T-cell (primary cell): ENCODE measurements around the gene CHST9. TPM values are rescaled to one million over a fixed set of nuclear protein-coding genes. Genes with fewer than 3 reads are reported as not detected.

Experiments
- ATAC-seq, 4 experiments: fragments of 200-7000 bp in 3 of 4; fragments of 150-1000 bp in 1 of 4; cut with Tn5 transposase; replicated peaks in 1 of 4; 1 replicate in 3 of 4; 2 replicates in 1 of 4; pipeline ENCODE4 v1.10.0; 2021; ENCODE audit warnings: moderate library complexity in 3 of 4, mild to moderate bottlenecking in 2 of 4, moderate number of reproducible peaks in 1 of 4
- CTCF ChIA-PET, 2 donors: fragments of 300-600 bp; sonication (Branson Sonifier 250); formaldehyde crosslinking; loops; one replicate each; lab custom pipeline; 2022; ENCODE audit warnings: antibody characterized with exemption in 2 of 2; lab: Charles Lee
- POLR2A ChIA-PET, 2 donors: fragments of 300-600 bp; sonication (Branson Sonifier 250); formaldehyde crosslinking; loops; one replicate each; lab custom pipeline; 2022; ENCODE audit warnings: antibody characterized with exemption in 2 of 2; lab: Charles Lee
- DNase-seq, 35 experiments: peaks; one replicate each; pipeline versions ENCODE4 v3.0.0 to v3.0.0-alpha.2; 2013 to 2023
- H3K27ac ChIP-seq: one replicate; pipeline ENCODE4 v1.5.1; 2013; ENCODE audit warnings: low read length
- H3K27me3 ChIP-seq, 2 experiments: replicated peaks in 1 of 2; 1 replicate in 1 of 2; 2 replicates in 1 of 2; pipeline versions ENCODE4 v1.6.1 to v1.7.0; 2013; ENCODE audit warnings: low read length in 1 of 2, mixed read lengths in 1 of 2; ENCODE audit not compliant: control insufficient read depth in 2 of 2, insufficient read depth in 2 of 2; ENCODE audit errors: extremely low read depth in 1 of 2
- H3K36me3 ChIP-seq, 2 donors: 1 replicate in 1 of 2; 2 replicates in 1 of 2; pipeline versions ENCODE4 v1.6.1 to v1.7.0; 2013; ENCODE audit warnings: low read length in 1 of 2; ENCODE audit not compliant: control insufficient read depth in 2 of 2, insufficient read depth in 1 of 2; ENCODE audit errors: extremely low read depth in 1 of 2
- H3K4me1 ChIP-seq, 2 experiments: 1 replicate in 1 of 2; 2 replicates in 1 of 2; pipeline versions ENCODE4 v1.6.1 to v1.7.0; 2013; ENCODE audit warnings: low read length in 2 of 2, mixed read lengths in 1 of 2; ENCODE audit not compliant: insufficient read depth in 2 of 2, control insufficient read depth in 1 of 2; ENCODE audit errors: extremely low read depth in 1 of 2
- H3K4me3 ChIP-seq, 2 donors: 1 replicate in 1 of 2; 2 replicates in 1 of 2; pipeline versions ENCODE4 v1.5.1 to v1.7.0; 2013; ENCODE audit warnings: mild to moderate bottlenecking in 2 of 2, low read length in 1 of 2, moderate library complexity in 1 of 2; ENCODE audit not compliant: control insufficient read depth in 1 of 2; ENCODE audit errors: extremely low read depth in 1 of 2
- H3K9me3 ChIP-seq: 2 replicates; pipeline ENCODE4 v1.7.0; 2013
- H3K27ac Mint-ChIP-seq, 2 donors: one replicate each; pipeline ENCODE4 v1.8.0; 2020 to 2021; ENCODE audit warnings: mild to moderate bottlenecking in 2 of 2, mixed read lengths in 2 of 2
- H3K27me3 Mint-ChIP-seq, 2 donors: one replicate each; pipeline ENCODE4 v1.8.0; 2021 to 2022; ENCODE audit warnings: mixed read lengths in 2 of 2
- H3K36me3 Mint-ChIP-seq: one replicate; pipeline ENCODE4 v1.8.0; 2021; ENCODE audit warnings: mixed read lengths
- H3K4me1 Mint-ChIP-seq, 3 donors: one replicate each; pipeline ENCODE4 v1.8.0; 2020 to 2022; ENCODE audit warnings: mixed read lengths in 3 of 3, mild to moderate bottlenecking in 1 of 3
- H3K4me3 Mint-ChIP-seq, 3 donors: one replicate each; pipeline ENCODE4 v1.8.0; 2020 to 2022; ENCODE audit warnings: mild to moderate bottlenecking in 3 of 3, mixed read lengths in 3 of 3, moderate library complexity in 3 of 3
- H3K9me3 Mint-ChIP-seq, 3 donors: one replicate each; pipeline ENCODE4 v1.8.0; 2020 to 2022; ENCODE audit warnings: mixed read lengths in 3 of 3
- WGBS: methylation state at CpG from one replicate; pipeline ENCODE4 v1.1.5; 2013; ENCODE audit warnings: missing lambda C conversion rate; ENCODE audit not compliant: insufficient coverage; 5-methylcytosine and 5-hydroxymethylcytosine counted together
- total RNA-seq, 35 experiments: library from RNA in 6 of 35; stranded (reverse) in 6 of 35; fragments of 120-200 nt in 1 of 35; gene quantifications; one replicate each; pipeline versions ENCODE4 v1.2.1 to v1.2.4 and lab custom pipeline; 2013 to 2026

CHST9 gene
- total RNA-seq, 5 donors from 2014 or later (not counting 1 experiment from before 2014, with no cell fraction given): not detected

GRCh38 chr18:26874283-26874682 is 310.8 kb downstream of the CHST9 start:
- no peaks in the 10 kb centered on the region for H3K36me3 Mint-ChIP-seq
- no peaks in the 10 kb centered on the region for H3K27me3 ChIP-seq
- CTCF ChIA-PET: no interaction called here
- H3K4me1 ChIP-seq: no peaks in the 10 kb centered on the region
- POLR2A ChIA-PET: no interaction called here
- DNase-seq (no peak), ATAC-seq (no peak)
- H3K9me3 Mint-ChIP-seq: peaks cover 0 to 10% (median 5%) of the 10 kb centered on the region in 3 donors
- no peak overlapping the region for H3K27ac Mint-ChIP-seq
- no peaks in the 10 kb centered on the region for H3K9me3 ChIP-seq
- no peaks in the 10 kb centered on the region for H3K27me3 Mint-ChIP-seq
- H3K4me1 Mint-ChIP-seq: no peaks in the 10 kb centered on the region
- no peak overlapping the region for H3K4me3 ChIP-seq
- no peak overlapping the region for H3K4me3 Mint-ChIP-seq
- no peaks in the 10 kb centered on the region for H3K36me3 ChIP-seq
- no peak overlapping the region for H3K27ac ChIP-seq

GRCh38 chr18:26869640-26870039 is 315.5 kb downstream of the CHST9 start:
- no CpG with 5 or more reads among the region's 1 CpG for WGBS
- no peaks in the 10 kb centered on the region for H3K4me1 ChIP-seq
- H3K9me3 ChIP-seq: no peaks in the 10 kb centered on the region
- CTCF ChIA-PET: no interaction called here
- peaks cover 0 to 8% (median 0%) of the 10 kb centered on the region in 3 donors for H3K9me3 Mint-ChIP-seq
- DNase-seq: no peak
- no peak overlapping the region for H3K27ac Mint-ChIP-seq
- H3K36me3 Mint-ChIP-seq: no peaks in the 10 kb centered on the region
- H3K36me3 ChIP-seq: no peaks in the 10 kb centered on the region
- no peak overlapping the region for H3K4me3 Mint-ChIP-seq
- no peak overlapping the region for H3K27ac ChIP-seq
- POLR2A ChIA-PET: no interaction called here
- H3K4me1 Mint-ChIP-seq: no peaks in the 10 kb centered on the region
- ATAC-seq: no peak
- H3K27me3 Mint-ChIP-seq: peaks cover 6 to 8% of the 10 kb centered on the region in 2 donors
- H3K27me3 ChIP-seq: peaks cover 0 to 2% of the 10 kb centered on the region in 2 experiments
- no peak overlapping the region for H3K4me3 ChIP-seq

- Mint-ChIP-seq H3K36me3 (no peaks in the 10 kb centered on the region), H3K4me3 (no peak overlapping the region), H3K4me1 (no peaks in the 10 kb centered on the region), H3K27ac (no peak overlapping the region), H3K9me3 (peaks cover 0 to 8% (median 0%) of the 10 kb centered on the region in 3 donors), H3K27me3 (peaks cover 11 to 13% of the 10 kb centered on the region in 2 donors)
- no peaks in the 10 kb centered on the region for H3K4me1 ChIP-seq
- ATAC-seq (no peak), DNase-seq (no peak)
- peaks cover 2 to 5% of the 10 kb centered on the region in 2 experiments for H3K27me3 ChIP-seq
- ChIA-PET POLR2A (no interaction called here), CTCF (no interaction called here)
- no CpG with 5 or more reads among the region's 6 CpGs for WGBS
- no peak overlapping the region for H3K27ac ChIP-seq
- H3K4me3 ChIP-seq: no peak overlapping the region
- no peaks in the 10 kb centered on the region for H3K9me3 ChIP-seq
- no peaks in the 10 kb centered on the region for H3K36me3 ChIP-seq
Observed at GRCh38 chr18:26868968-26869586, 316.0 kb downstream of the CHST9 start.

- H3K4me1 ChIP-seq: no peaks in the 10 kb centered on the region
- ChIA-PET CTCF (no interaction called here), POLR2A (no interaction called here)
- Mint-ChIP-seq H3K36me3 (no peaks in the 10 kb centered on the region), H3K4me3 (no peak overlapping the region), H3K27ac (no peak overlapping the region), H3K9me3 (peaks cover 0 to 8% (median 0%) of the 10 kb centered on the region in 3 donors), H3K27me3 (peaks cover 17% of the 10 kb centered on the region in 2 donors), H3K4me1 (no peaks in the 10 kb centered on the region)
- no peak overlapping the region for H3K27ac ChIP-seq
- H3K27me3 ChIP-seq: peaks cover 5 to 16% of the 10 kb centered on the region in 2 experiments
- DNase-seq: no peak
- ATAC-seq: no peak
- WGBS: 89% methylated on average over 4 of the region's 4 CpGs
- H3K36me3 ChIP-seq: no peaks in the 10 kb centered on the region
- no peak overlapping the region for H3K4me3 ChIP-seq
- no peaks in the 10 kb centered on the region for H3K9me3 ChIP-seq
Observed at GRCh38 chr18:26867471-26867870, 317.6 kb downstream of the CHST9 start.

GRCh38 chr18:26865557-26865956 is 319.6 kb downstream of the CHST9 start, which contains the start of gene AQP4:
Gene AQP4, minus strand, starts transcription at chr18:26865707. Its CDS starts 18 bp downstream, at chr18:26865689.
- H3K27ac ChIP-seq: no peak within 1 kb of the TSS
- no peaks in the 10 kb centered on the region for H3K4me1 ChIP-seq
- DNase-seq: no peak
- no peak for ATAC-seq
- no peaks in the 10 kb centered on the region for H3K4me1 Mint-ChIP-seq
- peaks cover 8 to 16% of the 10 kb centered on the region in 2 experiments for H3K27me3 ChIP-seq
- no peaks in the 10 kb centered on the region for H3K36me3 Mint-ChIP-seq
- POLR2A ChIA-PET: no interaction called here
- CTCF ChIA-PET: no interaction called here
- WGBS: 82% methylated on average over 3 of the region's 5 CpGs
- H3K9me3 ChIP-seq: no peaks in the 10 kb centered on the region
- no peak within 1 kb of the TSS for H3K4me3 ChIP-seq
- peaks cover 17% of the 10 kb centered on the region in 2 donors for H3K27me3 Mint-ChIP-seq
- no peaks in the 10 kb centered on the region for H3K36me3 ChIP-seq
- no peak within 1 kb of the TSS for H3K27ac Mint-ChIP-seq
- peaks cover 0 to 11% (median 0%) of the 10 kb centered on the region in 3 donors for H3K9me3 Mint-ChIP-seq
- H3K4me3 Mint-ChIP-seq: no peak within 1 kb of the TSS

GRCh38 chr18:26864658-26865057 is 320.4 kb downstream of the CHST9 start:
- no peak for DNase-seq
- H3K9me3 Mint-ChIP-seq: peaks cover 0 to 7% (median 0%) of the 10 kb centered on the region in 3 donors
- no peak overlapping the region for H3K27ac Mint-ChIP-seq
- no peaks in the 10 kb centered on the region for H3K9me3 ChIP-seq
- H3K4me1 Mint-ChIP-seq: no peaks in the 10 kb centered on the region
- H3K36me3 Mint-ChIP-seq: no peaks in the 10 kb centered on the region
- H3K4me3 ChIP-seq: no peak overlapping the region
- peaks cover 8 to 16% of the 10 kb centered on the region in 2 experiments for H3K27me3 ChIP-seq
- WGBS: 70% methylated on average over 5 of the region's 7 CpGs
- POLR2A ChIA-PET: no interaction called here
- H3K36me3 ChIP-seq: no peaks in the 10 kb centered on the region
- H3K27me3 Mint-ChIP-seq: peaks cover 17% of the 10 kb centered on the region in 2 donors
- H3K4me1 ChIP-seq: no peaks in the 10 kb centered on the region
- CTCF ChIA-PET: no interaction called here
- no peak for ATAC-seq
- no peak overlapping the region for H3K27ac ChIP-seq
- H3K4me3 Mint-ChIP-seq: no peak overlapping the region
